GM12878 (cell line): ENCODE data around the gene SP3. TPM values are rescaled to one million over a fixed set of nuclear protein-coding genes. Genes with fewer than 3 reads are reported as not detected.

Source experiments
- ATAC-seq: fragments of 200-7000 bp; cut with Tn5 transposase; 3 replicates; pipeline ENCODE4 v1.9.1; 2020; ENCODE audit warnings: mild to moderate bottlenecking, moderate library complexity
- BruUV-seq: library from RNA; stranded (reverse); fragments of 400-500 nt; replicated peaks from 2 replicates; lab custom pipeline; 2021; lab: Mats Ljungman, UMichigan
- CTCF ChIA-PET: fragments of 300-600 bp; sonication (Branson Sonifier 250); formaldehyde crosslinking; extraction: SDS; loops from one replicate; lab custom pipeline; 2021; ENCODE audit warnings: inconsistent platforms; lab: Yijun Ruan, JAX
- POLR2A ChIA-PET: fragments of 350-600 bp; formaldehyde crosslinking; extraction: SDS; loops from one replicate; lab custom pipeline; 2021; ENCODE audit warnings: inconsistent platforms; lab: Charles Lee
- RAD21 ChIA-PET: fragments of 300-600 bp; sonication (Branson Sonifier 250); formaldehyde crosslinking; loops from one replicate; lab custom pipeline; 2023; ENCODE audit warnings: antibody characterized with exemption; ENCODE audit not compliant: unreplicated experiment; lab: Charles Lee
- SMC1A ChIA-PET: fragments of 300-600 bp; sonication (Branson Sonifier 250); formaldehyde crosslinking; loops from one replicate; lab custom pipeline; 2023; ENCODE audit not compliant: unreplicated experiment, uncharacterized antibody; lab: Charles Lee
- DNase-seq: peaks from one replicate; pipeline ENCODE4 v3.0.0-alpha.2; 2011; ENCODE audit warnings: low read depth, low spot score
- FAIRE-seq: peaks from 3 replicates; lab custom pipeline; 2011; peaks lifted over from hg19 to GRCh38; lab: Jason Lieb, UNC
- H2AFZ ChIP-seq: 2 replicates; pipeline ENCODE4 v1.6.0; 2011; ENCODE audit warnings: low read depth, low read length, control low read depth; ENCODE audit not compliant: control insufficient read depth
- H3K27ac ChIP-seq: 2 replicates; pipeline ENCODE4 v1.5.1; 2011; ENCODE audit warnings: control low read depth; ENCODE audit not compliant: control insufficient read depth, insufficient read depth
- H3K27me3 ChIP-seq, 2 experiments: replicated peaks in 1 of 2; 2 replicates each; pipeline versions ENCODE4 v1.6.0 to v1.6.1; 2011; ENCODE audit warnings: low read length in 1 of 2; ENCODE audit not compliant: control insufficient read depth in 2 of 2, insufficient read depth in 2 of 2
- H3K36me3 ChIP-seq, 2 experiments: 2 replicates each; pipeline ENCODE4 v1.5.1; 2011; ENCODE audit warnings: low read length in 1 of 2; ENCODE audit not compliant: control insufficient read depth in 2 of 2, insufficient read depth in 2 of 2
- H3K4me1 ChIP-seq: 2 replicates; pipeline ENCODE4 v1.6.1; 2011; ENCODE audit warnings: mild to moderate bottlenecking, low read length, moderate library complexity, mixed read lengths; ENCODE audit not compliant: control insufficient read depth, insufficient read depth
- H3K4me2 ChIP-seq: 2 replicates; pipeline ENCODE4 v1.6.0; 2011; ENCODE audit warnings: control low read depth; ENCODE audit not compliant: control insufficient read depth, insufficient read depth
- H3K4me3 ChIP-seq: fragments of 200-600 bp; sonication (generic); 2 replicates; pipeline ENCODE4 v1.5.1; 2016
- H3K79me2 ChIP-seq: 2 replicates; pipeline ENCODE4 v1.6.0; 2011; ENCODE audit warnings: low read length; ENCODE audit not compliant: control insufficient read depth, insufficient read depth
- H3K9ac ChIP-seq: 2 replicates; pipeline ENCODE4 v1.8.0; 2011; ENCODE audit warnings: low read length, control low read depth, mixed read lengths; ENCODE audit not compliant: control insufficient read depth, insufficient read depth
- H3K9me3 ChIP-seq: replicated peaks from 3 replicates; pipeline ENCODE4 v1.5.1; 2011; ENCODE audit warnings: mild to moderate bottlenecking, low read length; ENCODE audit not compliant: control insufficient read depth, insufficient read depth
- H4K20me1 ChIP-seq: 2 replicates; pipeline ENCODE4 v1.6.0; 2011; ENCODE audit not compliant: control insufficient read depth, insufficient read depth
- ATF2 ChIP-seq: IDR thresholded peaks from 2 replicates; pipeline ENCODE4 v1.6.1; 2012; ENCODE audit warnings: low read length, inconsistent platforms
- BCLAF1 ChIP-seq: fragments of 450-650 bp; IDR thresholded peaks from 2 replicates; pipeline ENCODE4 v1.6.1; 2017; ENCODE audit warnings: antibody characterized with exemption, mild to moderate bottlenecking, moderate library complexity
- EGR1 ChIP-seq, 2 experiments: IDR thresholded peaks; 1 replicate in 1 of 2; 2 replicates in 1 of 2; pipeline ENCODE4 v1.6.1; 2011 to 2012; ENCODE audit warnings: low read depth in 2 of 2, low read length in 2 of 2, borderline replicate concordance in 1 of 2, mild to moderate bottlenecking in 1 of 2, moderate library complexity in 1 of 2
- GATAD2B ChIP-seq: fragments of 450-650 bp; conservative IDR thresholded peaks from 2 replicates; pipeline ENCODE4 v1.6.1; 2017; ENCODE audit warnings: low read depth, mild to moderate bottlenecking, moderate library complexity
- IKZF2 ChIP-seq, 2 experiments: fragments of 450-650 bp; IDR thresholded peaks; 2 replicates each; pipeline ENCODE4 v1.6.1; 2017; ENCODE audit warnings: mild to moderate bottlenecking in 2 of 2, moderate library complexity in 2 of 2
- KAT2A ChIP-seq: conservative IDR thresholded peaks from 2 replicates; pipeline ENCODE4 v1.6.1; 2011; ENCODE audit warnings: low read depth, low read length; ENCODE audit not compliant: control insufficient read depth
- NBN ChIP-seq: fragments of 450-650 bp; IDR thresholded peaks from 2 replicates; pipeline ENCODE4 v1.6.1; 2016
- POLR2AphosphoS5 ChIP-seq: IDR thresholded peaks from 2 replicates; pipeline ENCODE4 v1.6.1; 2011; ENCODE audit warnings: mild to moderate bottlenecking, low read length, inconsistent platforms
- RB1 ChIP-seq: fragments of 450-650 bp; formaldehyde crosslinking; IDR thresholded peaks from 2 replicates; pipeline ENCODE4 v1.6.1; 2017; ENCODE audit warnings: mild to moderate bottlenecking, borderline replicate concordance
- SIN3A ChIP-seq: IDR thresholded peaks from 2 replicates; pipeline ENCODE4 v1.6.1; 2012; ENCODE audit warnings: low read depth, low read length, improper control_type of control experiment
- ZNF687 ChIP-seq: fragments of 450-650 bp; IDR thresholded peaks from 2 replicates; pipeline ENCODE4 v1.6.1; 2017; ENCODE audit warnings: mild to moderate bottlenecking, moderate library complexity
- WGBS: methylation state at CpG from one replicate; pipeline ENCODE4 v1.1.6; 2016; ENCODE audit warnings: low lambda C conversion rate; ENCODE audit not compliant: insufficient replicate concordance, insufficient coverage; ENCODE audit errors: missing lambda C conversion rate; 5-methylcytosine and 5-hydroxymethylcytosine counted together
- in situ Hi-C: fragments of 300-500 bp; cut with MboI; formaldehyde crosslinking; loops from 9 replicates; pipeline ENCODE4 v1.14.3; 2018; ENCODE audit warnings: mixed read lengths
- intact Hi-C: fragments of 100-400 bp; cut with micrococcal nuclease; formaldehyde crosslinking; loops from one replicate; pipeline ENCODE4 v1.14.2; 2022; ENCODE audit not compliant: unreplicated experiment
- polyA plus RNA-seq, 11 experiments: library from polyadenylated mRNA; depleted of rRNA in 4 of 11; unstranded in 6 of 11; stranded (reverse) in 5 of 11; fragments of >200 nt; fragmentation: Nextera tagmentation in 4 of 11; fragmentation: Illumina TruSeq in 1 of 11; extraction: Ambion mirVana in 4 of 11; extraction: Trizol in 1 of 11; gene quantifications; 1 replicate in 1 of 11; 2 replicates in 10 of 11; pipeline versions ENCODE4 v1.2.1 to v1.2.3, GENCODE V29; 2011 to 2016; ENCODE audit warnings: inconsistent platforms in 2 of 11, missing spikeins in 2 of 11, low read depth in 1 of 11
- total RNA-seq, 4 experiments: library from RNA; depleted of rRNA in 3 of 4; stranded (reverse); fragments of >200 nt in 3 of 4; fragmentation: Illumina TruSeq in 1 of 4; extraction: Trizol in 1 of 4; gene quantifications; 2 replicates each; pipeline versions ENCODE4 v1.2.1 to v1.2.3, GENCODE V29; 2013 to 2021

SP3 gene
- total and polyA plus RNA-seq, 10 of the 15 experiments (the other 5 are each of a cell fraction or from before 2014, with no cell fraction given): 9.9 to 87.6 (median 52.4) TPM

- TF ChIP-seq ZNF687: no peak
Measured at GRCh38 chr2:173972636-173973035, 7.5 kb upstream of the SP3 start (continued).

- no peak for ATAC-seq
- FAIRE-seq: no peak
- Histone ChIP-seq H3K4me1 (no peaks in the 10 kb centered on the region; the same call in 1 of the 2 replicates), H3K4me2 (no peak overlapping the region), H3K27me3 (no peaks in the 10 kb centered on the region), H3K36me3 (no peaks in the 10 kb centered on the region), H3K79me2 (no peaks in the 10 kb centered on the region; the same call in 1 of the 2 replicates), H2AFZ (no peak overlapping the region), H3K4me3 (no peak overlapping the region), H3K9me3 (no peaks in the 10 kb centered on the region), H4K20me1 (no peaks in the 10 kb centered on the region), H3K9ac (no peak overlapping the region), H3K27ac (no peak overlapping the region)
- ChIA-PET POLR2A (no interaction called here), CTCF (interaction anchor here (0.9 to 1.3 kb wide), 2 partner anchors 42 to 369 kb away, joined by 3 to 4 read pairs; no protein-coding TSS in a partner anchor), RAD21 (no interaction called here), SMC1A (interaction anchor here (0.6 kb wide), 1 partner anchor 8 kb away, joined by 3 read pairs; no protein-coding TSS in a partner anchor)
- DNase-seq: no peak
- intact Hi-C loops: no loop called here
- no TSS peak for BruUV-seq
- 94% methylated on average over 2 of the region's 2 CpGs for WGBS
- in situ Hi-C loops: no loop called here
- TF ChIP-seq BCLAF1 (no peak), IKZF2 (IDR thresholded peaks at IDR 0.05) (no peak), GATAD2B (no peak), POLR2AphosphoS5 (no peak), KAT2A (no peak), RB1 (no peak), NBN (no peak), EGR1 (IDR thresholded peaks at IDR 0.05; ENCODE audit: borderline replicate concordance in 1 of 2, low read depth in 2 of 2, low read length in 2 of 2) (no peak), SIN3A (no peak), ATF2 (no peak)
Measured at GRCh38 chr2:173972165-173972564, 7.0 kb upstream of the SP3 start.
